HEK293 (cell line): ENCODE results near the gene C19orf38.

Experiments used
- CTCF ChIA-PET: fragments of 350-600 bp; formaldehyde crosslinking; extraction: SDS; loops from one replicate; lab custom pipeline; 2021; ENCODE audit warnings: antibody characterized with exemption; lab: Yijun Ruan, JAX
- POLR2A ChIA-PET: fragments of 300-600 bp; formaldehyde crosslinking; extraction: SDS; loops from one replicate; lab custom pipeline; 2020; ENCODE audit warnings: antibody characterized with exemption, inconsistent platforms; lab: Yijun Ruan, JAX
- H3K27ac ChIP-seq: fragments of 200-500 bp; sonication (Bioruptor generic); 2 replicates; pipeline ENCODE4 v1.5.1; 2014; ENCODE audit warnings: low read depth, low read length, control low read depth, inconsistent platforms; ENCODE audit errors: extremely low read depth
- H3K36me3 ChIP-seq, 2 experiments: fragments of 200-500 bp in 1 of 2; sonication (Bioruptor generic) in 1 of 2; 1 replicate in 1 of 2; 2 replicates in 1 of 2; pipeline ENCODE4 v1.5.1; 2014 to 2017; ENCODE audit warnings: inconsistent platforms in 2 of 2, low read length in 2 of 2; ENCODE audit not compliant: control insufficient read depth in 2 of 2, insufficient read depth in 1 of 2
- H3K4me1 ChIP-seq: fragments of 200-500 bp; sonication (Bioruptor generic); 2 replicates; pipeline ENCODE4 v1.5.1; 2014; ENCODE audit warnings: mild to moderate bottlenecking, low read length, inconsistent platforms; ENCODE audit not compliant: control insufficient read depth, insufficient read depth
- H3K4me3 ChIP-seq: 2 replicates; pipeline ENCODE4 v1.5.1; 2011; ENCODE audit warnings: low read depth, mild to moderate bottlenecking, control low read depth, low read length, moderate library complexity
- H3K9me3 ChIP-seq: fragments of 200-500 bp; sonication (Bioruptor generic); 2 replicates; pipeline ENCODE4 v1.5.1; 2014; ENCODE audit warnings: low read depth, low read length, inconsistent platforms; ENCODE audit not compliant: control insufficient read depth, insufficient read depth
- EGR2 ChIP-seq: fragments of 450-650 bp; formaldehyde crosslinking; IDR thresholded peaks from 2 replicates; pipeline ENCODE4 v1.5.1; 2016; ENCODE audit warnings: low read depth, missing biosample characterization, missing genetic modification characterization
- REPIN1 ChIP-seq: fragments of 450-650 bp; formaldehyde crosslinking; IDR thresholded peaks from 2 replicates; pipeline ENCODE4 v1.5.1; 2017; ENCODE audit warnings: missing biosample characterization, missing genetic modification characterization, low read depth
- ZBTB1 ChIP-seq: fragments of 450-650 bp; formaldehyde crosslinking; IDR thresholded peaks from 2 replicates; pipeline ENCODE4 v1.5.1; 2016; ENCODE audit warnings: missing biosample characterization, missing genetic modification characterization
- ZBTB17 ChIP-seq: fragments of 450-650 bp; formaldehyde crosslinking; IDR thresholded peaks from 2 replicates; pipeline ENCODE4 v1.5.1; 2016; ENCODE audit warnings: missing biosample characterization, missing genetic modification characterization
- ZNF121 ChIP-seq: fragments of 450-650 bp; formaldehyde crosslinking; IDR thresholded peaks from 2 replicates; pipeline ENCODE4 v1.5.1; 2016; ENCODE audit warnings: missing biosample characterization, missing genetic modification characterization
- ZNF140 ChIP-seq: fragments of 450-650 bp; formaldehyde crosslinking; IDR thresholded peaks from 2 replicates; pipeline ENCODE4 v1.5.1; 2016; ENCODE audit warnings: missing biosample characterization, missing genetic modification characterization
- ZNF146 ChIP-seq: fragments of 450-650 bp; formaldehyde crosslinking; IDR thresholded peaks from 2 replicates; pipeline ENCODE4 v1.5.1; 2016; ENCODE audit warnings: missing biosample characterization, missing genetic modification characterization
- ZNF155 ChIP-seq: fragments of 450-650 bp; formaldehyde crosslinking; IDR thresholded peaks from 2 replicates; pipeline ENCODE4 v1.5.1; 2016; ENCODE audit warnings: missing biosample characterization, missing genetic modification characterization
- ZNF169 ChIP-seq: fragments of 450-650 bp; formaldehyde crosslinking; IDR thresholded peaks from 2 replicates; pipeline ENCODE4 v1.5.1; 2016; ENCODE audit warnings: missing biosample characterization, missing genetic modification characterization
- ZNF302 ChIP-seq: fragments of 450-650 bp; formaldehyde crosslinking; IDR thresholded peaks from 2 replicates; pipeline ENCODE4 v1.5.1; 2016; ENCODE audit warnings: missing biosample characterization, missing genetic modification characterization, low read depth
- ZNF561 ChIP-seq: fragments of 450-650 bp; IDR thresholded peaks from 2 replicates; pipeline ENCODE4 v1.5.1; 2018; ENCODE audit warnings: missing biosample characterization, missing genetic modification characterization, borderline replicate concordance
- ZNF623 ChIP-seq: fragments of 450-650 bp; formaldehyde crosslinking; IDR thresholded peaks from 2 replicates; pipeline ENCODE4 v1.5.1; 2016; ENCODE audit warnings: missing biosample characterization, missing genetic modification characterization
- ZNF785 ChIP-seq: fragments of 450-650 bp; formaldehyde crosslinking; IDR thresholded peaks from 2 replicates; pipeline ENCODE4 v1.5.1; 2016; ENCODE audit warnings: missing biosample characterization, missing genetic modification characterization
- TF ChIP-seq, protein P1 (sequence below): fragments of 450-650 bp; formaldehyde crosslinking; IDR thresholded peaks from 2 replicates; pipeline ENCODE4 v1.5.1; 2016; ENCODE audit warnings: missing biosample characterization, missing genetic modification characterization
- TF ChIP-seq, protein P2 (sequence below): fragments of 450-650 bp; IDR thresholded peaks from 2 replicates; pipeline ENCODE4 v1.5.1; 2018; ENCODE audit warnings: missing biosample characterization, mild to moderate bottlenecking, missing genetic modification characterization
- TF ChIP-seq, protein P3 (sequence below): fragments of 450-650 bp; formaldehyde crosslinking; IDR thresholded peaks from 2 replicates; pipeline ENCODE4 v1.5.1; 2016; ENCODE audit warnings: missing biosample characterization, missing genetic modification characterization
- TF ChIP-seq, protein P4 (sequence below): fragments of 450-650 bp; IDR thresholded peaks from 2 replicates; pipeline ENCODE4 v1.5.1; 2018; ENCODE audit warnings: missing biosample characterization, missing genetic modification characterization

The C19orf38 gene

DNA sequence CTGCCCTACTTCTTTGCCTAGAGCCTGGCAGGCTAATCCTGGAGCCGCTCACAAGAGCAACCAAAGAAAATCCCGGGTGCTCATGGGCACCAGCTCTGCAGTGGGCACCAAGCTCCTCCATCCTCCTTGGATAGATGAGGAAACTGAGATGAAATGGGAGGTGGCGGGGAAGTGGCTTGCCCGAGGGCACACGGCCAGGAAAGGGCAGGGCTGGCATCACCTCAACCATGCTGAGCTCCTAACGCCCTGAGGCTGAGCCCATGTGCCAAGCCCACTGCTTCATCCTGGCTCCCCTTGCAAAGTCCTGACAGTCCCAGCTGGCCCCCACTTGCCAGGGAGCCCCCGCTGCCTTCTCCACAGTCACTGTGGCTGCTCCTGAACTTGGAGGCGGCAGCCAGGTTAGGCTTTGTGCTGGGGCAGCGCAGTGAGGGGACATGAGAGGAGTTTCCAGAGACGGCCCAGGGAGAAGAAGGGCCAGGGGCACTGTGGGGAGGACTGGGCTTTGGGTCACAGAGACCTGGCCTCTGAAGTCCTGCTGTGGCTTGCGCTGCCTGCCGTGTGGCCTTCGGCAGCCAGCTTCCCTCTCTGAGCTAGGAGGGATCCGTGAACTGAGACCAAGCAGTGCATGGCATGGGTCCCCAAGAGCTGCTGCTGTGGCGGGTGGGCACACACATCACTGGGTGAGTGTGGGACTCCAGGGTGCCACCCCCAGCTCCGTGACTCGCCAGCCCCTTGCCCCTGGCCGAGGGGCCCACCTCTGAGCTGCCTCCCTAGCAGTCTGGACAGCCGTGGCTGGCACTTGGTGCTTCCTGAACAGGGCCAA is 29.7 kb upstream of the C19orf38 start:
- Histone ChIP-seq H3K4me1 (no peaks in the 10 kb centered on the region), H3K9me3 (no peaks in the 10 kb centered on the region), H3K27ac (no peak overlapping the region), H3K4me3 (no peak overlapping the region), H3K36me3 (peaks cover 10 to 62% of the 10 kb centered on the region in 2 experiments; a peak in 2 of 3 replicates)
- ChIA-PET CTCF (interaction anchor here (0.5 kb wide), 1 partner anchor 160 kb away, joined by 4 read pairs; no protein-coding TSS in a partner anchor), POLR2A (interaction anchor here (0.6 to 1.5 kb wide), 2 partner anchors 17 to 348 kb away, joined by 3 to 4 read pairs; partner anchors contain the start of gene TMED1)
- no peak for TF ChIP-seq REPIN1 (tag by site-specific recombination)
- TF ChIP-seq, protein P1, sequence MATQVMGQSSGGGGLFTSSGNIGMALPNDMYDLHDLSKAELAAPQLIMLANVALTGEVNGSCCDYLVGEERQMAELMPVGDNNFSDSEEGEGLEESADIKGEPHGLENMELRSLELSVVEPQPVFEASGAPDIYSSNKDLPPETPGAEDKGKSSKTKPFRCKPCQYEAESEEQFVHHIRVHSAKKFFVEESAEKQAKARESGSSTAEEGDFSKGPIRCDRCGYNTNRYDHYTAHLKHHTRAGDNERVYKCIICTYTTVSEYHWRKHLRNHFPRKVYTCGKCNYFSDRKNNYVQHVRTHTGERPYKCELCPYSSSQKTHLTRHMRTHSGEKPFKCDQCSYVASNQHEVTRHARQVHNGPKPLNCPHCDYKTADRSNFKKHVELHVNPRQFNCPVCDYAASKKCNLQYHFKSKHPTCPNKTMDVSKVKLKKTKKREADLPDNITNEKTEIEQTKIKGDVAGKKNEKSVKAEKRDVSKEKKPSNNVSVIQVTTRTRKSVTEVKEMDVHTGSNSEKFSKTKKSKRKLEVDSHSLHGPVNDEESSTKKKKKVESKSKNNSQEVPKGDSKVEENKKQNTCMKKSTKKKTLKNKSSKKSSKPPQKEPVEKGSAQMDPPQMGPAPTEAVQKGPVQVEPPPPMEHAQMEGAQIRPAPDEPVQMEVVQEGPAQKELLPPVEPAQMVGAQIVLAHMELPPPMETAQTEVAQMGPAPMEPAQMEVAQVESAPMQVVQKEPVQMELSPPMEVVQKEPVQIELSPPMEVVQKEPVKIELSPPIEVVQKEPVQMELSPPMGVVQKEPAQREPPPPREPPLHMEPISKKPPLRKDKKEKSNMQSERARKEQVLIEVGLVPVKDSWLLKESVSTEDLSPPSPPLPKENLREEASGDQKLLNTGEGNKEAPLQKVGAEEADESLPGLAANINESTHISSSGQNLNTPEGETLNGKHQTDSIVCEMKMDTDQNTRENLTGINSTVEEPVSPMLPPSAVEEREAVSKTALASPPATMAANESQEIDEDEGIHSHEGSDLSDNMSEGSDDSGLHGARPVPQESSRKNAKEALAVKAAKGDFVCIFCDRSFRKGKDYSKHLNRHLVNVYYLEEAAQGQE (tag by site-specific recombination) = no peak
- no peak for TF ChIP-seq EGR2
- TF ChIP-seq ZNF561 (tag by site-specific recombination) = no peak
- no peak for TF ChIP-seq ZBTB17 (tag by site-specific recombination)
- TF ChIP-seq, protein P2, sequence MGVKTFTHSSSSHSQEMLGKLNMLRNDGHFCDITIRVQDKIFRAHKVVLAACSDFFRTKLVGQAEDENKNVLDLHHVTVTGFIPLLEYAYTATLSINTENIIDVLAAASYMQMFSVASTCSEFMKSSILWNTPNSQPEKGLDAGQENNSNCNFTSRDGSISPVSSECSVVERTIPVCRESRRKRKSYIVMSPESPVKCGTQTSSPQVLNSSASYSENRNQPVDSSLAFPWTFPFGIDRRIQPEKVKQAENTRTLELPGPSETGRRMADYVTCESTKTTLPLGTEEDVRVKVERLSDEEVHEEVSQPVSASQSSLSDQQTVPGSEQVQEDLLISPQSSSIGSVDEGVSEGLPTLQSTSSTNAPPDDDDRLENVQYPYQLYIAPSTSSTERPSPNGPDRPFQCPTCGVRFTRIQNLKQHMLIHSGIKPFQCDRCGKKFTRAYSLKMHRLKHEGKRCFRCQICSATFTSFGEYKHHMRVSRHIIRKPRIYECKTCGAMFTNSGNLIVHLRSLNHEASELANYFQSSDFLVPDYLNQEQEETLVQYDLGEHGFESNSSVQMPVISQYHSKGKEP (tag by site-specific recombination) = no peak
- no peak for TF ChIP-seq ZBTB1 (tag by site-specific recombination)
- TF ChIP-seq, protein P3, sequence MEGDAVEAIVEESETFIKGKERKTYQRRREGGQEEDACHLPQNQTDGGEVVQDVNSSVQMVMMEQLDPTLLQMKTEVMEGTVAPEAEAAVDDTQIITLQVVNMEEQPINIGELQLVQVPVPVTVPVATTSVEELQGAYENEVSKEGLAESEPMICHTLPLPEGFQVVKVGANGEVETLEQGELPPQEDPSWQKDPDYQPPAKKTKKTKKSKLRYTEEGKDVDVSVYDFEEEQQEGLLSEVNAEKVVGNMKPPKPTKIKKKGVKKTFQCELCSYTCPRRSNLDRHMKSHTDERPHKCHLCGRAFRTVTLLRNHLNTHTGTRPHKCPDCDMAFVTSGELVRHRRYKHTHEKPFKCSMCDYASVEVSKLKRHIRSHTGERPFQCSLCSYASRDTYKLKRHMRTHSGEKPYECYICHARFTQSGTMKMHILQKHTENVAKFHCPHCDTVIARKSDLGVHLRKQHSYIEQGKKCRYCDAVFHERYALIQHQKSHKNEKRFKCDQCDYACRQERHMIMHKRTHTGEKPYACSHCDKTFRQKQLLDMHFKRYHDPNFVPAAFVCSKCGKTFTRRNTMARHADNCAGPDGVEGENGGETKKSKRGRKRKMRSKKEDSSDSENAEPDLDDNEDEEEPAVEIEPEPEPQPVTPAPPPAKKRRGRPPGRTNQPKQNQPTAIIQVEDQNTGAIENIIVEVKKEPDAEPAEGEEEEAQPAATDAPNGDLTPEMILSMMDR (tag by site-specific recombination) = no peak
- TF ChIP-seq ZNF785 (tag by site-specific recombination) = no peak
- no peak for TF ChIP-seq ZNF146 (tag by site-specific recombination)
- no peak for TF ChIP-seq ZNF140 (tag by site-specific recombination)
- TF ChIP-seq ZNF169 (tag by site-specific recombination) = no peak
- no peak for TF ChIP-seq ZNF155 (tag by site-specific recombination)
- no peak for TF ChIP-seq ZNF302 (tag by site-specific recombination)
- TF ChIP-seq, all 188 proteins: peak for 0

DNA sequence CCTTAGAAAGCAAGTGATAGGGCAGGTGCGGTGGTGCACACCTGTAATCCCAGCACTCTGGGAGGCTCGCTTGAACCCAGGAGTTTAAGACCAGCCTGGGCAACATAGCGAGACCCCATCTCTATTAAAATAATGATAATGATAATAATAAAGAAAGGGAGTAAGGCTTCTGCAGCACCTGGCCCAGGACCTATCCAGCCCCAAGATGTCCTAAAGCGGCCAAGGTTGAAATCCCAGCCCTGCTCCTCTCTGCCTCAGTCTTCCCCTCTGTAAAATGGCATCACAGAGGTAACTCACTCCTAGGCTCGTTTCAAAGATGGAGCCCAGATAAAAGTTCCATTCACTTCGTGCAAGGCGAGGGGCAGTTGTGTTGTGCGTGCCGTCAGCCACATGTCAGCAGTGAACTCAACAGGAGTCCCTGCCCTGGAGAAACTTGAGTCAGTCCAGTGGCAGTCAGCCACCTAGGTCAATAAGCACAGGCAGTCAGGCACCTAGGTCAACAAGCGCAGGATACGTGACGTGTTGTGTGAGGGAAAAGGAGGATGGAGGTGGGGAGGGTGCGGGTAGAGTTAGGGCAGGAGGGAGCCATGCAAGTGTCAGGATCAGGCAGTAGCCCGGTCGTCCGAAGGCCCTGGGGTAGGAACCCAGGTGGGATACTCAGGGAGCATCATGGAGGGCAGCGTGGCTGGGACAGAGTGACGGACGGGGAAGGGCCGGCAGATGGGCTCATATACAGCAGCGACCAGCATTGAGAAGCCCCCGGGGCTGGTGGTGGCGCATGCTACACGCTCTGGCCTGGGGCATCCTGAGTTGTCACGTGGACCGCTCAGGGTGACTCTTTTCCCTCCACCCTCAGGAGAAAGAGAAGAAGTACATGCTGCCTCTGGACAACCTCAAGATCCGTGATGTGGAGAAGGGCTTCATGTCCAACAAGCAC is 28.8 kb upstream of the C19orf38 start:
- ChIA-PET POLR2A (interaction anchor here (1.5 kb wide), 1 partner anchor 16 kb away, joined by 4 read pairs; the partner anchor contains the start of gene TMED1), CTCF (interaction anchor here (0.5 kb wide), 1 partner anchor 160 kb away, joined by 4 read pairs; no protein-coding TSS in a partner anchor)
- Histone ChIP-seq H3K4me1 (no peaks in the 10 kb centered on the region), H3K27ac (no peak overlapping the region), H3K36me3 (peaks cover 12 to 69% of the 10 kb centered on the region in 2 experiments; a peak in 2 of 3 replicates), H3K9me3 (no peaks in the 10 kb centered on the region), H3K4me3 (no peak overlapping the region)
- TF ChIP-seq ZNF121 (peak; percentile 52; the same call in 1 of the 2 replicates), ZNF623 (peak; percentile 22; the same call in 1 of the 2 replicates)
- TF ChIP-seq, protein P4, sequence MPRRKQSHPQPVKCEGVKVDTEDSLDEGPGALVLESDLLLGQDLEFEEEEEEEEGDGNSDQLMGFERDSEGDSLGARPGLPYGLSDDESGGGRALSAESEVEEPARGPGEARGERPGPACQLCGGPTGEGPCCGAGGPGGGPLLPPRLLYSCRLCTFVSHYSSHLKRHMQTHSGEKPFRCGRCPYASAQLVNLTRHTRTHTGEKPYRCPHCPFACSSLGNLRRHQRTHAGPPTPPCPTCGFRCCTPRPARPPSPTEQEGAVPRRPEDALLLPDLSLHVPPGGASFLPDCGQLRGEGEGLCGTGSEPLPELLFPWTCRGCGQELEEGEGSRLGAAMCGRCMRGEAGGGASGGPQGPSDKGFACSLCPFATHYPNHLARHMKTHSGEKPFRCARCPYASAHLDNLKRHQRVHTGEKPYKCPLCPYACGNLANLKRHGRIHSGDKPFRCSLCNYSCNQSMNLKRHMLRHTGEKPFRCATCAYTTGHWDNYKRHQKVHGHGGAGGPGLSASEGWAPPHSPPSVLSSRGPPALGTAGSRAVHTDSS (tag by site-specific recombination) = no peak
